AG08395 (cell line): ENCODE data around the gene AIMP1.

Experiments used
- DNase-seq: peaks from one replicate; pipeline ENCODE4 v3.0.0; 2012; ENCODE audit warnings: mixed read lengths, low spot score

The AIMP1 gene

GRCh38 chr4:106315968-106316772, at the start of gene AIMP1, which contains the start of gene TBCK:
Gene AIMP1 (plus strand): TSS chr4:106316550. CDS start chr4:106325010, 8,460 bp downstream.
Gene TBCK (minus strand): TSS chr4:106316209. CDS start chr4:106308960, 7,249 bp downstream.
- peak; percentile 83 for DNase-seq

GRCh38 chr4:106268786-106269185, 47.6 kb upstream of the AIMP1 start:
- DNase-seq = peak; percentile 7

GRCh38 chr4:106269711-106270110, 46.6 kb upstream of the AIMP1 start:
- DNase-seq = no peak

- DNase-seq = no peak
Observed at GRCh38 chr4:106270736-106271135, 45.6 kb upstream of the AIMP1 start.

- DNase-seq = peak; percentile 3
Observed at GRCh38 chr4:106273831-106274230, 42.5 kb upstream of the AIMP1 start.

GRCh38 chr4:106277140-106277675, 39.1 kb upstream of the AIMP1 start:
- no peak for DNase-seq

- DNase-seq = no peak
Observed at GRCh38 chr4:106284227-106284626, 32.1 kb upstream of the AIMP1 start.

GRCh38 chr4:106286611-106287010, 29.7 kb upstream of the AIMP1 start:
- DNase-seq = no peak

GRCh38 chr4:106287353-106287969, 28.9 kb upstream of the AIMP1 start:
- DNase-seq = peak; percentile 52

GRCh38 chr4:106289737-106290136, 26.6 kb upstream of the AIMP1 start:
- DNase-seq = no peak

- no peak for DNase-seq
Observed at GRCh38 chr4:106291678-106292077, 24.7 kb upstream of the AIMP1 start.

- no peak for DNase-seq
Observed at GRCh38 chr4:106294062-106294461, 22.3 kb upstream of the AIMP1 start.

- no peak for DNase-seq
Observed at GRCh38 chr4:106297245-106298035, 18.9 kb upstream of the AIMP1 start.

- DNase-seq = no peak
Observed at GRCh38 chr4:106299977-106300376, 16.4 kb upstream of the AIMP1 start.

GRCh38 chr4:106301393-106302061, 14.8 kb upstream of the AIMP1 start:
- DNase-seq = peak; percentile 9

- no peak for DNase-seq
Observed at GRCh38 chr4:106302062-106302438, 14.3 kb upstream of the AIMP1 start.

GRCh38 chr4:106303548-106304281, 12.6 kb upstream of the AIMP1 start:
- DNase-seq = no peak

- DNase-seq = no peak
Observed at GRCh38 chr4:106304632-106305031, 11.7 kb upstream of the AIMP1 start.

- DNase-seq = no peak
Observed at GRCh38 chr4:106305435-106306055, 10.8 kb upstream of the AIMP1 start.

- DNase-seq = no peak
Observed at GRCh38 chr4:106306561-106306960, 9.8 kb upstream of the AIMP1 start.

GRCh38 chr4:106312377-106312776, 4.0 kb upstream of the AIMP1 start:
- peak; percentile 32 for DNase-seq
